H1 (cell line): ENCODE results near the gene SETD1B. TPM values are rescaled to one million over a fixed set of nuclear protein-coding genes. Genes with fewer than 3 reads are reported as not detected.

ENCODE experiments used
- CTCF ChIA-PET: fragments of 300-600 bp; sonication (Branson Sonifier 250); formaldehyde crosslinking; loops from one replicate; lab custom pipeline; 2021; ENCODE audit not compliant: partially characterized antibody; lab: Charles Lee
- POLR2A ChIA-PET: fragments of 300-600 bp; sonication (Branson Sonifier 250); formaldehyde crosslinking; loops from one replicate; lab custom pipeline; 2021; ENCODE audit warnings: inconsistent platforms; ENCODE audit not compliant: partially characterized antibody; lab: Charles Lee
- DNase-seq, 2 experiments: peaks; one replicate each; pipeline versions ENCODE4 v3.0.0 to v3.0.0-alpha.2; 2010 to 2022; ENCODE audit warnings: low spot score in 2 of 2, low read depth in 1 of 2, mixed read lengths in 1 of 2
- FAIRE-seq: peaks from 2 replicates; lab custom pipeline; 2011; peaks lifted over from hg19 to GRCh38; lab: Jason Lieb, UNC
- H2AFZ ChIP-seq: 2 replicates; pipeline ENCODE4 v1.8.1; 2012; ENCODE audit warnings: low read length, inconsistent platforms
- H2AK5ac ChIP-seq: 2 replicates; pipeline ENCODE4 v1.6.1; 2013; ENCODE audit warnings: low read depth, low read length
- H2BK120ac ChIP-seq: replicated peaks from 2 replicates; pipeline ENCODE3; 2013; ENCODE audit warnings: low read depth, low read length, inconsistent platforms
- H2BK12ac ChIP-seq: 2 replicates; pipeline ENCODE4 v1.6.1; 2013; ENCODE audit warnings: low read depth, low read length
- H2BK15ac ChIP-seq: 2 replicates; pipeline ENCODE4 v1.6.1; 2013; ENCODE audit warnings: low read length
- H2BK20ac ChIP-seq: 2 replicates; pipeline ENCODE4 v1.6.1; 2013; ENCODE audit warnings: low read length
- H2BK5ac ChIP-seq: 2 replicates; pipeline ENCODE4 v1.6.1; 2013; ENCODE audit warnings: low read depth, low read length
- H3K14ac ChIP-seq: 2 replicates; pipeline ENCODE4 v1.6.1; 2013; ENCODE audit warnings: inconsistent platforms; ENCODE audit not compliant: insufficient read length
- H3K18ac ChIP-seq: 2 replicates; pipeline ENCODE4 v1.6.1; 2013; ENCODE audit warnings: low read length; ENCODE audit errors: extremely low read depth
- H3K23ac ChIP-seq: 2 replicates; pipeline ENCODE4 v1.6.1; 2013; ENCODE audit warnings: inconsistent platforms; ENCODE audit not compliant: insufficient read length
- H3K23me2 ChIP-seq: 2 replicates; pipeline ENCODE4 v1.6.1; 2013; ENCODE audit warnings: low read depth, low read length
- H3K27ac ChIP-seq: 2 replicates; pipeline ENCODE4 v1.6.1; 2011; ENCODE audit warnings: low read depth, low read length, inconsistent platforms
- H3K27me3 ChIP-seq, 4 experiments: replicated peaks in 1 of 4; 1 replicate in 1 of 4; 2 replicates in 3 of 4; pipeline versions ENCODE4 v1.6.1 to v1.8.1; 2011 to 2013; ENCODE audit warnings: low read length in 3 of 4, mild to moderate bottlenecking in 3 of 4, inconsistent platforms in 2 of 4, mixed read lengths in 2 of 4, moderate library complexity in 1 of 4; ENCODE audit not compliant: control insufficient read depth in 3 of 4, insufficient read depth in 3 of 4; ENCODE audit errors: extremely low read depth in 1 of 4
- H3K36me3 ChIP-seq, 4 experiments: 2 replicates each; pipeline versions ENCODE4 v1.6.1 to v1.8.1; 2011 to 2013; ENCODE audit warnings: mild to moderate bottlenecking in 4 of 4, low read length in 3 of 4, moderate library complexity in 2 of 4, control low read depth in 1 of 4, inconsistent platforms in 1 of 4; ENCODE audit not compliant: insufficient read depth in 4 of 4, control insufficient read depth in 2 of 4
- H3K4ac ChIP-seq: replicated peaks from 2 replicates; pipeline ENCODE3; 2013; ENCODE audit warnings: low read length, low read depth, mixed read lengths, inconsistent platforms; ENCODE audit not compliant: insufficient read length
- H3K4me1 ChIP-seq, 4 experiments: replicated peaks in 1 of 4; 1 replicate in 1 of 4; 2 replicates in 3 of 4; pipeline versions ENCODE4 v1.6.1 to v1.8.1; 2011 to 2013; ENCODE audit warnings: low read length in 3 of 4, inconsistent platforms in 2 of 4, mixed read lengths in 1 of 4; ENCODE audit not compliant: insufficient read depth in 4 of 4, control insufficient read depth in 3 of 4
- H3K4me2 ChIP-seq, 2 experiments: 2 replicates each; pipeline versions ENCODE4 v1.6.1 to v1.8.1; 2011 to 2013; ENCODE audit warnings: low read depth in 2 of 2, low read length in 2 of 2, control low read depth in 1 of 2, inconsistent platforms in 1 of 2, mild to moderate bottlenecking in 1 of 2; ENCODE audit not compliant: insufficient read depth in 1 of 2
- H3K4me3 ChIP-seq, 4 experiments: fragments of 200-600, 300-600 bp in 1 of 4; sonication (generic), shearing (Covaris generic), sonication (Bioruptor Twin) in 1 of 4; 2 replicates each; pipeline versions ENCODE4 v1.5.1 to v1.8.1; 2011 to 2016; ENCODE audit warnings: low read length in 4 of 4, low read depth in 3 of 4, control low read depth in 2 of 4, inconsistent platforms in 2 of 4, mild to moderate bottlenecking in 2 of 4, mixed read lengths in 1 of 4, moderate library complexity in 1 of 4; ENCODE audit not compliant: insufficient read depth in 2 of 4; ENCODE audit errors: extremely low read depth in 1 of 4
- H3K56ac ChIP-seq: replicated peaks from 2 replicates; pipeline ENCODE3; 2013; ENCODE audit warnings: low read depth, mild to moderate bottlenecking, mixed read lengths, low read length, inconsistent platforms; ENCODE audit not compliant: insufficient read length
- H3K79me1 ChIP-seq: 2 replicates; pipeline ENCODE4 v1.6.1; 2013; ENCODE audit warnings: low read depth, low read length, control low read depth
- H3K79me2 ChIP-seq, 2 experiments: 2 replicates each; pipeline versions ENCODE4 v1.6.1 to v1.8.1; 2012 to 2013; ENCODE audit warnings: low read length in 2 of 2, mild to moderate bottlenecking in 2 of 2, inconsistent platforms in 1 of 2; ENCODE audit not compliant: insufficient read depth in 2 of 2, control insufficient read depth in 1 of 2
- H3K9ac ChIP-seq, 4 experiments: replicated peaks in 1 of 4; 1 replicate in 1 of 4; 2 replicates in 3 of 4; pipeline versions ENCODE4 v1.6.1 to v1.8.1; 2011 to 2013; ENCODE audit warnings: low read depth in 3 of 4, low read length in 3 of 4, control low read depth in 2 of 4, mild to moderate bottlenecking in 2 of 4, moderate library complexity in 2 of 4, inconsistent platforms in 1 of 4; ENCODE audit errors: extremely low read depth in 1 of 4
- H3K9me3 ChIP-seq, 2 experiments: 2 replicates each; pipeline versions ENCODE4 v1.6.1 to v1.8.1; 2012 to 2013; ENCODE audit warnings: mild to moderate bottlenecking in 2 of 2, moderate library complexity in 2 of 2, control low read depth in 1 of 2, inconsistent platforms in 1 of 2, low read depth in 1 of 2, low read length in 1 of 2, mixed read lengths in 1 of 2; ENCODE audit not compliant: insufficient read depth in 2 of 2
- H4K20me1 ChIP-seq, 2 experiments: replicated peaks in 1 of 2; 2 replicates each; pipeline versions ENCODE3 to v1.8.1; 2011 to 2013; ENCODE audit warnings: inconsistent platforms in 2 of 2, low read length in 2 of 2, mild to moderate bottlenecking in 1 of 2; ENCODE audit not compliant: insufficient read depth in 2 of 2, control insufficient read depth in 1 of 2
- H4K5ac ChIP-seq: 2 replicates; pipeline ENCODE4 v1.6.1; 2013; ENCODE audit warnings: low read length, low read depth, mixed read lengths, inconsistent platforms; ENCODE audit not compliant: insufficient read length
- H4K8ac ChIP-seq: 2 replicates; pipeline ENCODE4 v1.8.0; 2013; ENCODE audit warnings: mild to moderate bottlenecking, moderate library complexity, low read length, inconsistent platforms; ENCODE audit not compliant: insufficient read depth; ENCODE audit errors: extremely low read depth
- H4K91ac ChIP-seq: replicated peaks from 2 replicates; pipeline ENCODE3; 2013; ENCODE audit warnings: low read length, mixed read lengths, inconsistent platforms; ENCODE audit not compliant: insufficient read length
- RAD21 ChIP-seq, 2 experiments: IDR thresholded peaks in 1 of 2; conservative IDR thresholded peaks in 1 of 2; 2 replicates each; pipeline ENCODE4 v1.6.1; 2011; ENCODE audit warnings: low read depth in 2 of 2, low read length in 2 of 2, improper control_type of control experiment in 1 of 2, inconsistent platforms in 1 of 2, mild to moderate bottlenecking in 1 of 2, moderate library complexity in 1 of 2
- WGBS, 2 experiments: shearing (Covaris generic) in 1 of 2; methylation state at CpG; one replicate each; pipeline versions ENCODE4 v1.1.6 to v1.1.7; 2013 to 2015; ENCODE audit warnings: low lambda C conversion rate in 2 of 2, mixed read lengths in 2 of 2, inconsistent platforms in 1 of 2, low coverage in 1 of 2, missing lambda C conversion rate in 1 of 2; ENCODE audit not compliant: insufficient replicate concordance in 2 of 2, insufficient coverage in 1 of 2, insufficient read length in 1 of 2; ENCODE audit errors: extremely low coverage in 1 of 2, missing lambda C conversion rate in 1 of 2; 5-methylcytosine and 5-hydroxymethylcytosine counted together
- polyA plus RNA-seq, 7 experiments: library from polyadenylated mRNA; depleted of rRNA in 3 of 7; stranded (reverse) in 5 of 7; unstranded in 2 of 7; fragments of >200 nt in 5 of 7; fragments of 200-250 nt in 2 of 7; gene quantifications; 1 replicate in 5 of 7; 2 replicates in 1 of 7; 4 replicates in 1 of 7; pipeline versions ENCODE4 v1.2.1 to v1.2.3, GENCODE V29; 2011 to 2013; ENCODE audit warnings: missing spikeins in 2 of 7, mixed read lengths in 2 of 7
- total RNA-seq: library from RNA; stranded (reverse); fragmentation: NEBNext Ultra II Directional; extraction: Animal tissue kit (Norgen Biotek cat#: 25700); gene quantifications from 2 replicates; pipeline ENCODE4 v1.2.1, GENCODE V29; 2021
- TF ChIP-seq, protein P1 (sequence below), 3 experiments: IDR thresholded peaks; 1 replicate in 2 of 3; 2 replicates in 1 of 3; pipeline versions ENCODE4 v1.5.1 to v1.6.1; 2011; ENCODE audit warnings: low read length in 3 of 3, mild to moderate bottlenecking in 3 of 3, inconsistent platforms in 2 of 3, low read depth in 1 of 3, moderate library complexity in 1 of 3; ENCODE audit not compliant: insufficient read depth in 1 of 3; ENCODE audit errors: control extremely low read depth in 1 of 3

The SETD1B gene
- total and polyA plus RNA-seq, 2 of the 8 experiments (the other 6 are each of a cell fraction or from before 2014, with no cell fraction given) = 1.3 to 17.7 TPM

GRCh38 chr12:121823101-121823726 is 19.4 kb downstream of the SETD1B start:
- H2BK15ac ChIP-seq = no peak overlapping the region
- POLR2A ChIA-PET = interaction anchor here (0.9 to 6.4 kb wide), 7 partner anchors 11 to 70 kb away, joined by 3 to 50 read pairs (median 5); partner anchors contain the start of genes RHOF and SETD1B
- no peak overlapping the region for H3K14ac ChIP-seq
- H2AK5ac ChIP-seq = no peak overlapping the region
- peaks cover 8 to 32% (median 20%) of the 10 kb centered on the region in 4 experiments for H3K36me3 ChIP-seq
- H3K56ac ChIP-seq = no peak overlapping the region
- H4K5ac ChIP-seq = no peak overlapping the region
- H3K23ac ChIP-seq = no peak overlapping the region
- no peak overlapping the region for H3K4me3 ChIP-seq
- no peak overlapping the region for H2AFZ ChIP-seq
- no peaks in the 10 kb centered on the region for H3K79me1 ChIP-seq
- H3K27me3 ChIP-seq = no peaks in the 10 kb centered on the region
- no peak overlapping the region for H3K9ac ChIP-seq
- H3K23me2 ChIP-seq = no peaks in the 10 kb centered on the region
- no peak overlapping the region for H2BK5ac ChIP-seq
- FAIRE-seq = no peak
- DNase-seq = no peak
- no peak overlapping the region for H2BK12ac ChIP-seq
- WGBS, 2 experiments = 89% methylated on average over 22 of the region's 36 CpGs; no CpG with 5 or more reads in 1 of the 2 experiments
- no peaks in the 10 kb centered on the region for H3K4me1 ChIP-seq
- H3K9me3 ChIP-seq = no peaks in the 10 kb centered on the region
- CTCF ChIA-PET = interaction anchor here (1.0 to 14.5 kb wide), 12 partner anchors 10 to 102 kb away, joined by 3 to 163 read pairs (median 4); partner anchors contain the start of genes PSMD9 and RHOF
- no peak overlapping the region for H4K91ac ChIP-seq
- H3K18ac ChIP-seq = no peak overlapping the region
- no peak overlapping the region for H3K27ac ChIP-seq
- H2BK120ac ChIP-seq = no peak overlapping the region
- H4K20me1 ChIP-seq = peaks cover 0 to 15% of the 10 kb centered on the region in 2 experiments
- no peak overlapping the region for H2BK20ac ChIP-seq
- no peak overlapping the region for H3K4ac ChIP-seq
- H3K4me2 ChIP-seq = no peak overlapping the region
- no peaks in the 10 kb centered on the region for H3K79me2 ChIP-seq
- H4K8ac ChIP-seq = no peak overlapping the region
- TF ChIP-seq, protein P1, sequence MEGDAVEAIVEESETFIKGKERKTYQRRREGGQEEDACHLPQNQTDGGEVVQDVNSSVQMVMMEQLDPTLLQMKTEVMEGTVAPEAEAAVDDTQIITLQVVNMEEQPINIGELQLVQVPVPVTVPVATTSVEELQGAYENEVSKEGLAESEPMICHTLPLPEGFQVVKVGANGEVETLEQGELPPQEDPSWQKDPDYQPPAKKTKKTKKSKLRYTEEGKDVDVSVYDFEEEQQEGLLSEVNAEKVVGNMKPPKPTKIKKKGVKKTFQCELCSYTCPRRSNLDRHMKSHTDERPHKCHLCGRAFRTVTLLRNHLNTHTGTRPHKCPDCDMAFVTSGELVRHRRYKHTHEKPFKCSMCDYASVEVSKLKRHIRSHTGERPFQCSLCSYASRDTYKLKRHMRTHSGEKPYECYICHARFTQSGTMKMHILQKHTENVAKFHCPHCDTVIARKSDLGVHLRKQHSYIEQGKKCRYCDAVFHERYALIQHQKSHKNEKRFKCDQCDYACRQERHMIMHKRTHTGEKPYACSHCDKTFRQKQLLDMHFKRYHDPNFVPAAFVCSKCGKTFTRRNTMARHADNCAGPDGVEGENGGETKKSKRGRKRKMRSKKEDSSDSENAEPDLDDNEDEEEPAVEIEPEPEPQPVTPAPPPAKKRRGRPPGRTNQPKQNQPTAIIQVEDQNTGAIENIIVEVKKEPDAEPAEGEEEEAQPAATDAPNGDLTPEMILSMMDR (IDR thresholded peaks at IDR 0.05; ENCODE audit: control extremely low read depth in 1 of 3, insufficient read depth in 1 of 3, low read depth in 1 of 3, low read length in 3 of 3) = peak; percentile 28 to 54 (median 37); a peak in 3 of 4 replicates
- TF ChIP-seq RAD21 (IDR thresholded peaks at IDR 0.05 in 1 of 2, conservative IDR thresholded peaks at IDR 0.05 in 1 of 2; ENCODE audit: low read depth in 2 of 2, low read length in 2 of 2) = peak; percentile 36 to 45; a peak in 3 of 4 replicates
